Stimulated activated CD4-positive, alpha-beta T cell treated with anti-CD3 and anti-CD28 coated beads, Interleukin-12 subunit alpha, Interleukin-12 subunit beta, amount 100 ng/mL, for 48 hours (primary cell): ENCODE data around the gene MRPS31.
A peak's percentile ranks its signal among the peaks of the same experiment; 100 is the strongest.
"Not testable (repeated sequence)": the region's sequence is repeated elsewhere in the genome, so short reads cannot be mapped to it uniquely, and the experiment has no call there.

Experiments
- DNase-seq, 3 donors: peaks; one replicate each; pipeline ENCODE4 v3.0.0-alpha.2; 2020; ENCODE audit warnings: low read depth in 2 of 3, low spot score in 1 of 3

The MRPS31 gene

GRCh38 chr13:40789275-40790153 is 18.5 kb upstream of the MRPS31 start, which contains the start of gene SLC25A15:
SLC25A15 (plus strand) TSS chr13:40789611; CDS start chr13:40793227, 3,616 bp downstream.
- DNase-seq: peak; percentile 39 to 70 (median 50)

GRCh38 chr13:40788540-40789274 is 17.7 kb upstream of the MRPS31 start:
- not testable (repeated sequence) for DNase-seq

GRCh38 chr13:40787062-40787461 is 16.1 kb upstream of the MRPS31 start:
- DNase-seq: no peak

- no peak for DNase-seq
Observed at GRCh38 chr13:40786568-40786996, 15.6 kb upstream of the MRPS31 start.

GRCh38 chr13:40784540-40784939 is 13.6 kb upstream of the MRPS31 start:
- DNase-seq: no peak

- DNase-seq: not testable (repeated sequence)
Observed at GRCh38 chr13:40782971-40783370, 12.0 kb upstream of the MRPS31 start.

- no peak for DNase-seq
Observed at GRCh38 chr13:40781717-40782116, 10.7 kb upstream of the MRPS31 start.

- DNase-seq: no peak
Observed at GRCh38 chr13:40780822-40781401, 9.9 kb upstream of the MRPS31 start.

GRCh38 chr13:40779796-40780285 is 8.9 kb upstream of the MRPS31 start:
- no peak for DNase-seq

GRCh38 chr13:40779049-40779448 is 8.1 kb upstream of the MRPS31 start:
- DNase-seq: no peak

GRCh38 chr13:40777809-40778175 is 6.8 kb upstream of the MRPS31 start:
- no peak for DNase-seq

- DNase-seq: peak in 1 of 3 donors; percentile 48
Observed at GRCh38 chr13:40777166-40777808, 6.3 kb upstream of the MRPS31 start.

- peak; percentile 48 to 68 (median 65) for DNase-seq
Observed at GRCh38 chr13:40776681-40777165, 5.7 kb upstream of the MRPS31 start.

- DNase-seq: no peak
Observed at GRCh38 chr13:40776232-40776631, 5.2 kb upstream of the MRPS31 start.

GRCh38 chr13:40774672-40775071 is 3.7 kb upstream of the MRPS31 start:
- no peak for DNase-seq

- DNase-seq: no peak
Observed at GRCh38 chr13:40772765-40773473, 1.9 kb upstream of the MRPS31 start.

- no peak for DNase-seq
Observed at GRCh38 chr13:40770609-40770933, 419 bp downstream of the MRPS31 start.

- no peak for DNase-seq
Observed at GRCh38 chr13:40769970-40770369, 1.0 kb downstream of the MRPS31 start.

GRCh38 chr13:40765602-40766001 is 5.4 kb downstream of the MRPS31 start:
- DNase-seq: no peak
